HG03575 (cell line): ENCODE results near the gene ZNF296.
"Not testable (repeated sequence)": the region's sequence is repeated elsewhere in the genome, so short reads cannot be mapped to it uniquely, and the experiment has no call there.

ENCODE experiments used
- ATAC-seq: cut with Tn5 transposase; IDR thresholded peaks from one replicate; pipeline ENCODE4 v1.9.1; 2021; ENCODE audit not compliant: unreplicated experiment, insufficient number of reproducible peaks, low FRiP score; ENCODE audit errors: extremely low read depth

Gene ZNF296

DNA sequence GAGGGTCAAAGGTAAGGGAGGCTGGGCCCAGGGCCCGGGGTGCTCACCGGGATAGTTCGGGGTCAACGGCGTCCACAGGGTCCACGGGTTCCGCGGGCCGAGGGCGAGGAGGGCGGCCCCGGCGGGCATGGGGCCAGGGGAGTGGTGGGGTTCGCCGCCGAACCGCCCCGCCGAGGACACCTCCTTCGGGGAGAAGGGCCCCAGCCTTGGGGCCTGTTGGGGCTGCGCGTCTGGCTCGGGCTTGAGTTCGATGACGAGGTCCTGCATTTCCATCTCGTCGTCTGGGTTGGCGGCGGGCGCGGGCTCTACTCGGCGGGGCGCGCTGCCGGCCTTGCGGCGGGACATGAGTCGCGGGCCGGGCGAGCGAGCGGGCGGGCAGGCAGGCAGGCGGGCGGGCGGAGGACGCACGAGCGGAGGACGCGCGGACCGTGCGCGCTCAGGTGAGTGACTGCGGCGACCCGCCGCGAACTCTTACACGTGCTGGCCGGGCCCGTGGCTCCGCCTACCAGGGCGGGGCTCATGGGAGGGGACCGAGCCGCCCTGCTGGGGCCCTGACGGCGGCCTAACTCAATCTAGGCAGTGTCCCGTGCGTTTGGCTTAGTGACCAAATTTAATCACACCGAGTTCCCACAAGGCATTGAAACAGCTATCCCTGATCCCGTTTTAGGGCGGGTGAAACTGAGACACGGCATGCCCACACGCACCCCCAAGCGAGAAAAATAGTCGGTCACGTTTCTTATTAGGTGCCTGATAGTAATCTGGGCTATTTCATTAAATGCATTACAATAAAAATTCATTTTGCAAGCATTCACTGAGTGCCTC is at the start of gene ZNF296:
ZNF296 (minus strand) TSS at position 450 of the 822 bp plus-strand sequence; CDS start at position 345, 105 bp downstream.
- ATAC-seq = no peak

DNA sequence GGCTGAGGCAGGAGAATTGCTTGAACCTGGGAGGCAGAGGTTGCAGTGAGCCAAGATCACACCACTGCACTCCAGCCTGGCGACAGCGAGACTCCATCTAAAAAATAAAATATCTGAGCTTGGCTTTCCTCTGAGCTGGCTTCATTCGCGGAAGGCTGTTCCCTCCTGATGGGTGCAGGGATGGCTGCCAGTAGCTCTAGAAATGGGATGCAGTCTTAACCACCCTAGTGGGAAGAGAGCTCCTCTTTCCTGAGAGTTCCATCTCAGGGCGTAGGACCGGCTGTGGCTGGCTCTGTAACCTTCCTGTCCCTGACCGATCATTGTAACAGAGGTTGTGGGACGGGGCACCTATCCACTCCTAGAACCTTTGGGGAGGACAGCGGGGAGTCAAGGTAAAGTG is 49.1 kb upstream of the ZNF296 start:
- ATAC-seq = no peak

- ATAC-seq = no peak
These were observed 47.7 kb upstream of the ZNF296 start for GRCh38 chr19:45124021-45124420.

DNA sequence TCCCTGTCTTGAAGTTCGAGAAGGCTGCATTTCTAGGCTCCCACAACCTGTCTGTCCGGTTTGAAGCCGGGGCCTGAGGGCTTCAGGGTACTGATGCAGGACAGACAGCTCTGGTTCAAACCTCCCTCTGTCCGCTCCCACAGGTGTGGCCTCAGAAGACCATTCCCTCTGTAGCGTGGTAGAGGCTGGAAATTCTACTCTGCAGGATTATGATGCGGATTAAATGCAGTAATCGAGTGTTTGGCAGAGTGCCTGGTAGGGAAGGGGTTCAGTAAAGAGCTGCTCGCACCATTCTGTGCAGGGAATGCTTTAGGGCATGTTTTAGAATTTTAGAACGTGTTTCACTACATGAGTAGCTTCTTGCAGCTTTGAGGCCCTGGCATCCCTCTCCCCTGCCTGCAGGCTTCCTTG is 47.2 kb upstream of the ZNF296 start:
- no peak for ATAC-seq

GRCh38 chr19:45122832-45123231 is 46.6 kb upstream of the ZNF296 start:
- ATAC-seq = no peak

DNA sequence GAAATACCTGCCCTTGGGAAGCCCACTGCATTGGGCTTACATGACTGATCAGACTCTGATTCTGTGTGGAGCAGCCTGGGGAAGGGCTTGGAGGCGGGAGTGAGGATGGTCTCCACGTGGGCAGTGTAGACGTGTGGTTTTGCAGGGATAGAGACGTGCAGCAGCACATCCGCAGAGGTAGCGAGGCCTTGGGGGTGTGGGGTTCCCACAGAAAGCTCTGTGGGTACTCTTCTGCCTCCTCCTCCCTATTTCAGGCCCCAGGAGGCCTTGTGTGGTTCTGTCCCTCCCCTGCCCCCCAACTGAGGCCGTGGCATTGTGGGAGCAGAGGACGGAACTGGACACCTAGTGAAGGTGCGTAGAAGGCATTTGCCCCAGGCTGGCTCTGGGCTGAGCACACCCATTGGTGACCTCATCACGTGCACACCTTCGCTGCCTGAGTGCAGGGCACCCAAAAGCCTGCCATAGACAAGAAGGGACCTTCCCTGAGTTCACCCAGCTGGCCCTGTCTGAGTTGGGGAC is 45.6 kb upstream of the ZNF296 start:
- no peak for ATAC-seq

DNA sequence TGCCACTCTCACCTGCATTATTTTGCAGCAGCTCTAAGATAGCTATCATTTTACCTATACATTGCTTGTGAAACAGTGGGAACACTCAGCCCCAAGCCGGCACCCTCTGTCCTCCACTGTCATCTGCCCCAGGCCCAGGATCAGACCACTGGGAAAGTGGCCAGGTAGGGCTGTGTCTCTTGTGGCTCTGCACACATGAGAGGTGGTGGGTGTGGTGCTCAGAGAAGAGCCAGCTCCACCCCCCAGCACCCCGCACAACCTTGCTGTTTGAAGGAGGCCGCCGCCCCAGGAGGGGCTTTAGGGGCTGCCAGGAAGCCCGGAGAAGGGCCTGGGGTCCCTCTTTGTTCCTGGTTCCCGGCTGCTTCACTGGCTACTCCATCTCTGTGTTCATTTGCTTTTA is 43.3 kb upstream of the ZNF296 start:
- no peak for ATAC-seq

GRCh38 chr19:45118591-45119355 is 42.5 kb upstream of the ZNF296 start:
- not testable (repeated sequence) for ATAC-seq

GRCh38 chr19:45118106-45118505 is 41.8 kb upstream of the ZNF296 start:
- no peak for ATAC-seq

DNA sequence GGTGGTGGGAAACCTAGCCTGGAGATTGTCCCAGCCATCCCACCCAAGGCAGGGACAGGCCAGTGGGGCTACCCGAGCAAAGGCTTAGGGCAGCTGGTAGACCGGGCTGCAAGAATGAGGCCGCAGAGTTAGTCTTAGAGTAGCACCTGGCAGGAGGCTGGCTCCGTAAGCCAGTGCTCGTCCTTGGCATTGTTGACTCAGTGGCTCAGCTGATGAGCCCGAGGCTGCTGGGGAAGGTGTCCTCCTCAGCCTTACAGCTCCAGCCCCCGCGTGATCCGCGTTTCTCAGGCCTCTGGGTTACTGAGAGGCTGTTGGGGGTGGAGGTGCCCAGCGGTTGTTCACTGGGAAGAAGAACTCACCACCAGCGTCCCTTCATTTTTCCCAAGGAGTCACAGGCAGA is 41.4 kb upstream of the ZNF296 start:
- no peak for ATAC-seq

DNA sequence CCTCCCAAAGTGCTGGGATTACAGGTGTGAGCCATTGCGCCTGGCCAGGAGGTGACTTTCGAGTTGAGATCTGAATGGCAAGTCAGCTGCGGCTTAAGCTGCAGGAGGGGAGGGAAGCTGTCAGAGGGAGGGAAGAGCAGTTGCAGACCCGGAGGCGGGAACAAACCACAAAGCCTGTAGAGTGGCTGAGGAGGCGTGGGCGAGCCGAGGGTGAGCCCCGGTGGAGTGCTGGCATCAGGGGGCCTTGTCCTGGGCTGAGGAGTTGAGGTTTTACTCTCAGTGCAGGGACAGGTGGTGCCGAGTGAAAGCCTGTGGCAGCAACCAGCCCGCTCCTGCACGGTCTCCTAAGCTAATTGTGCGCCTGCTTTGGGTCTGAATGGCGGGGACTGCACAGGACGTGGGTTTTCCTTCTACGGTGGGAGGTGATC is 40.9 kb upstream of the ZNF296 start:
- ATAC-seq = no peak

DNA sequence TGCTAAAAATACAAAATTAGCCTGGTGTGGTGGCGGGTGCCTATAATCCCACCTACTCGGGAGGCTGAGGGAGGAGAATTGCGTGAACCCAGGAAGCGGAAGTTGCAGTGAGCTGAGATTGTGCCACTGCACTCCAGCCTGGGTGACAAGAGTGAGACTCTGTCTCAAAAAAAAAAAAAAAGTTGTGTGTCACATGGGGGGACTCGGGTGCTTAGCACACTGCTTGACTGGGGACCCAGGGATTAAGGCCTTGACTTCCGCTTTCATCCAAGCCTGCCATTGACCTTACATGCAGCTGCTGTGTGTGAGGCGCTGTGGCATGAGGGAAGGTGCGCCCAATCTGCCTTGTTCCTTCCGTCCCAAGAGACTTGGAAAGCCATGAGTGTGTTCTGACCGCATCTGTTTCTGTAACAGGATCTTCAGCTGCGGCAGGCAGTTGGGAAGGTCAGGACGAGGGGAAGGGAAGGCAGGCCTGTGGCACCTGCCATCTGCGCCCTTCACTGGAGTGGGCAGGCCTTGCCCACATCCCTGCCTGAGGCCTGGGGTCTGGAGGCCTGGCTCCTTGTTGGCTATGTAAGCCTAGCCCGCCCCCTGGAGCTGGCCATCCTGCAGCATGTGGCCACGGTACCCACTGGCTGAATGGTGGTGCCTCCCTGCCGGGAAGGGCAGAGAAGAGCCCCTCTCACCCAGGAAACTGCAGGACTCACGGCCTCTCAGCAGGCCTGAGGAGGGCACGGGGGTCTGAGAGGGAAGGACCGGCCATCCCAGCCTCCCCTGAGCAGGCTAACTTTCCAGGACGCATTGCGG is 39.7 kb upstream of the ZNF296 start:
- no peak for ATAC-seq

- no peak for ATAC-seq
These were observed 37.8 kb upstream of the ZNF296 start for GRCh38 chr19:45114116-45114515.

DNA sequence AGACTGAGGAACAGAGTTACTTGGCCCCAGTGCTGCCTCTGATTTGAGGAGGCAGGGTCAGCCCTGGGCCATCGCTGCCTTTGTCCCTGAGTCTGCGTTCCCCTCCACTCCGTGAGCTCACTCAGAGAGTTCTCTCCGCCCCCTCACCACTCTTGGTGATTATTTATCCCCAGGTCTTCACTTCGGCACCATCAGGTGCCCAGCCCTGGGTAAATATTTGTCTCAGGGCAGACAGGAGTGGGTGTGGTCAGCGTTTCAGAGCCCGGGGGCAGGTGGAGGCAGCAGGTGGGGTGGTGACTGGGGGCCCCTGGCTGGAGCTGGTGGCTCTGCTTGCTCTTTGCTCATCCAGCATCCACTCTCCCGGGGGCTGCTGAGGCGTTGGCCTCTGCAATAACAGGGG is 37.4 kb upstream of the ZNF296 start:
- no peak for ATAC-seq

DNA sequence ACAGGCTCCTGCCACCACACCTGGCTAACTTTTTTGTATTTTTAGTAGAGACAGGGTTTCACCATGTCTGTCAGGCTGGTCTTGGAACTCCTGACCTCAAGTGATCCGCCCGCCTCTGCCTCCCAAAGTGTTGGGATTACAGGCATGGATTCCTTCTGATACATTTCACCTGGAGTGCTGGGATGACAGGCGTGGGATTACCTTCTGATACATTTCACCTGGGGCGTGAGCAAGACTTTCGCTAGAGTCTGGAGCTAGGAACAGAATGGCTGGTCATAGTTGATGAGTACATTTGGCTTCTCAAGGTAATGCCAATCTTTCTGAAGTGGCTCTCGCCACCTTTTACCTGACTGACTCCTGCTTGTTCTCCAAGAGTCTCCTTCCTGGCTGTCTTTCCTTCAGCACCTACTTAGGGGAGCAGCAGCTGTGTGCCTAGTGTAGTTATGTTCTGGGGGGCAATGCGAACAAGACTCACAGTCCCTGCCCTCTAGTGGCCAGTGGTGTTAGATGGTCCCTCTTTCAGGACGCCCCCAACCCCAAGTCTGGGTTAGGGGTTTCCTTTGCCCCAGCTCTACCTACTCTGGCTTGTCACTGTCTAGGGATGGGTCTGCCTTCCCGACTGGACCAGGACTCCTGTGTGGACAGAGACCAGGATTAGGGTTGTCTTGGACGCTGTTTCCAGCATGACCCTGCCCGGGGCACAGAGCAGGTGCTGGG is 36.0 kb upstream of the ZNF296 start:
- no peak for ATAC-seq

DNA sequence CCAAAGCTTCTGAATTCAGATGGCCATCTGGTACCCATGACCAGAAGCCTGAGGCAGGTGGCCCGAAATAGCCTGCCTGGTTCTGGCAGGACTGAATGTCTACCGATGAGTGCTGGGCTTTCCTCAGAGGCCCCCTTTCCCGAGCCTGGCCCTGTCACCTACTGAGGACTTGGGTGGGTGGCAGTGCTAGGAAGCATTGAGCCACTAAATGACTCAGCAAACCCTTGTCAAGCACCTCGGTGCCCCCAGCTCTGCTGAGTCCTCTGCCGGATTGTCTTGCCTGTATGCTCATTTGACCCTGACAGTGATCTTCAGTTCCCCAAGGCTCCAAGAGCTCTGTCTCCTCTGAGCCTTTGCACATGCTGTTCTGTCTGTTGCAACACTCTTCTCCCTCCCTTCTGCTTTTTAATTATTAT is 34.6 kb upstream of the ZNF296 start:
- ATAC-seq = no peak

DNA sequence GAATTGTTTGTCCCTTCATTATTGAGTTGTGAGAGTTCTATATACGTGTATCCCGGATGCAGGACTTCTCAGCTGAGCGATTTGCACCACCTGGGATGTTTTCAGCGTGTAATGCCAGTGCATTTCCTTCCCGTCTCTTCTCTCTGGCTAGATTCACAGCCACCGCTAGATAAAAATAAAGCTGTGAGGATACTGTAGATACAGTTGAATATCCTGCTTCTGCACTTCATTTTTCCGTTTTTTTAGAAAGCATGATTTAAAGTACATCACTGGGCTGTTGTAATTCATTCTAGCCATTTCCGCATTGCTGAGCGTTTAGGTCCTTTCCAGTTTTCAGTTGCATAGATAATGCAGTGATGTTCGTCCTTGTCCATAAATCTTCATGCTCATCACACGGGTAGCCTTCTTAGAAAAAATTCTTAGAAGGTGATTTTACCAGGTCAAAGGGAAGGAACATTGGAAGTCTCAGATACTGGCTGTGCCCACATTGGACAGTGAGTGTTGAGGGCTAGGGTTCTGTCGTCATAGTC is 31.4 kb upstream of the ZNF296 start:
- no peak for ATAC-seq

DNA sequence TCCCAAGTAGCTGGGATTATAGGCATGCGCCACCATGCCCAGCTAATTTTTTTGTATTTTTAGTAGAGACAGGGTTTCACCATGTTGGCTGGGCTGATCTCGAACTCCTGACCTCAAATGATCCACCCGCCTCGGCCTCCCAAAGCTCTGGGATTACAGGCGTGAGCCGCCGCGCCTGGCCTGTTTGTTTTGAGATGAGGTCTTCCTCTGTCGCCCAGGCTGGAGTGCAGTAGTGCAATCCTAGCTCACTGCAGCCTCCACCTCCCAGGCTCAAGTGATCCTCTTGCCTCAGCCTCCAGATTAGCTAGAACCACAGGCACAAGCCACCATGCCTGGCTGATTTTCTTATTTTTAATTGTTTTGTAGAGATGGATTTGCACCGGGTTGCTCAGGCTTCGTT is 30.1 kb upstream of the ZNF296 start:
- not testable (repeated sequence) for ATAC-seq
